Activated CD8-positive, alpha-beta T cell treated with anti-CD3 and anti-CD28 coated beads for 36 hours (primary cell): ENCODE measurements around the gene BRSK1. TPM values are rescaled to one million over a fixed set of nuclear protein-coding genes. Genes with fewer than 3 reads are reported as not detected.

ENCODE experiments used
- ATAC-seq: fragments of 200-7000 bp; cut with Tn5 transposase; one replicate; pipeline ENCODE4 v1.10.0; 2021; ENCODE audit warnings: mild to moderate bottlenecking, moderate library complexity
- CTCF ChIA-PET: fragments of 350-600 bp; sonication (Branson Sonifier 250); formaldehyde crosslinking; loops from one replicate; lab custom pipeline; 2021; ENCODE audit warnings: antibody characterized with exemption; lab: Charles Lee
- POLR2A ChIA-PET: fragments of 350-600 bp; sonication (Branson Sonifier 250); formaldehyde crosslinking; loops from one replicate; lab custom pipeline; 2021; ENCODE audit warnings: antibody characterized with exemption; lab: Charles Lee
- DNase-seq: peaks from one replicate; pipeline ENCODE4 v3.0.0-alpha.2; 2020
- H3K27ac Mint-ChIP-seq: one replicate; pipeline ENCODE4 v1.8.0; 2021; ENCODE audit warnings: mild to moderate bottlenecking, mixed read lengths
- H3K27me3 Mint-ChIP-seq: one replicate; pipeline ENCODE4 v1.8.0; 2021; ENCODE audit warnings: mixed read lengths
- H3K36me3 Mint-ChIP-seq: one replicate; pipeline ENCODE4 v1.8.0; 2021; ENCODE audit warnings: low read depth, mixed read lengths
- H3K4me1 Mint-ChIP-seq: one replicate; pipeline ENCODE4 v1.8.0; 2021; ENCODE audit warnings: low read depth, mixed read lengths
- H3K4me3 Mint-ChIP-seq: one replicate; pipeline ENCODE4 v1.8.0; 2021; ENCODE audit warnings: mild to moderate bottlenecking, moderate library complexity, mixed read lengths
- H3K9me3 Mint-ChIP-seq: one replicate; pipeline ENCODE4 v1.8.0; 2021; ENCODE audit warnings: mixed read lengths
- intact Hi-C: fragments of 100-400 bp; cut with micrococcal nuclease; formaldehyde crosslinking; loops from one replicate; pipeline ENCODE4 v1.10.0; 2022
- total RNA-seq, 2 experiments: library from RNA; stranded (reverse); gene quantifications; one replicate each; pipeline ENCODE4 v1.2.3, GENCODE V29; 2021
- TF ChIP-seq, protein P1 (sequence below): fragments of 200-600 bp; IDR thresholded peaks from one replicate; pipeline ENCODE4 v1.8.0; 2022; ENCODE audit warnings: antibody characterized with exemption, mild to moderate bottlenecking

BRSK1 gene
- total RNA-seq, 2 experiments from 2014 or later, result 5.1 to 5.8 TPM

DNA sequence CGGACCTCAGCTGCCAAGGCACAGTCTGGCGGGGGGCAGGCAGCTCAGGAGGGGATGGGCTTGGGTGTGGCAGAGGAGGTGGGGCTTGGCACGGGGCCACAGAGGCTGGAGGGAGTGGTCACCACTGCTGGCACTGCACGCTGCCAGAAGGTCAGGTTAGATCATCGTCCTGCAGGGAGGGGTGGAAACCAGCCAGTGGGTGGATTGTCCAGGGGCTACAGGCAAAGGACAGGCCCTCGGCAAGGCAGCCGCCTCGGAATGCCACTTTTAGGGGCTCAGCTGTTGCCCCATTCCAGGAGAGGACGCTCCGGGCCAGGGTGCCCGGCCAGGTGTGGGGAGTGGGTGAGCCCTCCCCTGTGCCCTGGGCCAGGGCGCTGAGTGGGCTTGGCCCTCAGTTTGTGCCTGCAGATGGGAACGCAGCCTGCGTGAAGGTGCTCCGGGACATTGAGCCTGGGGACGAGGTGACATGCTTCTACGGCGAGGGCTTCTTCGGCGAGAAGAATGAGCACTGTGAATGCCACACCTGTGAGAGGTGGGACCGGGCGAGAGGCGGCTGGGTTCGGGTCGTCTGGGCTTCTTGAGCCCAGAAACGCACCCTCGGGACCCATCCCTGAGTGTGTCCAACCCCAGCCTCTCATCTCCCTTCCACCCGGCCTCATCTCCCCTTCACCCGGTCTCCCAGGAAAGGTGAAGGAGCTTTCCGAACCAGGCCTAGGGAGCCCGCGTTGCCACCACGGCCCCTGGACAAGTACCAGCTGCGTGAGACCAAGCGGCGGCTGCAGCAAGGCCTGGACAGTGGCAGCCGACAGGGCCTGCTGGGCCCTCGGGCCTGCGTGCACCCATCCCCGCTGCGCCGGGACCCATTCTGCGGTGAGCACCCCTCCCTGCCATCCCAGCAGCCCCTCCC, 62.3 kb downstream of the BRSK1 start:
- peaks cover 21% of the 10 kb centered on the region for H3K36me3 Mint-ChIP-seq
- no peak overlapping the region for H3K27ac Mint-ChIP-seq
- H3K4me3 Mint-ChIP-seq, result no peak overlapping the region
- TF ChIP-seq, protein P1, sequence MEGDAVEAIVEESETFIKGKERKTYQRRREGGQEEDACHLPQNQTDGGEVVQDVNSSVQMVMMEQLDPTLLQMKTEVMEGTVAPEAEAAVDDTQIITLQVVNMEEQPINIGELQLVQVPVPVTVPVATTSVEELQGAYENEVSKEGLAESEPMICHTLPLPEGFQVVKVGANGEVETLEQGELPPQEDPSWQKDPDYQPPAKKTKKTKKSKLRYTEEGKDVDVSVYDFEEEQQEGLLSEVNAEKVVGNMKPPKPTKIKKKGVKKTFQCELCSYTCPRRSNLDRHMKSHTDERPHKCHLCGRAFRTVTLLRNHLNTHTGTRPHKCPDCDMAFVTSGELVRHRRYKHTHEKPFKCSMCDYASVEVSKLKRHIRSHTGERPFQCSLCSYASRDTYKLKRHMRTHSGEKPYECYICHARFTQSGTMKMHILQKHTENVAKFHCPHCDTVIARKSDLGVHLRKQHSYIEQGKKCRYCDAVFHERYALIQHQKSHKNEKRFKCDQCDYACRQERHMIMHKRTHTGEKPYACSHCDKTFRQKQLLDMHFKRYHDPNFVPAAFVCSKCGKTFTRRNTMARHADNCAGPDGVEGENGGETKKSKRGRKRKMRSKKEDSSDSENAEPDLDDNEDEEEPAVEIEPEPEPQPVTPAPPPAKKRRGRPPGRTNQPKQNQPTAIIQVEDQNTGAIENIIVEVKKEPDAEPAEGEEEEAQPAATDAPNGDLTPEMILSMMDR, result no peak
- CTCF ChIA-PET, result no interaction called here
- H3K9me3 Mint-ChIP-seq, result no peaks in the 10 kb centered on the region
- ATAC-seq (no peak), DNase-seq (no peak)
- POLR2A ChIA-PET, result interaction anchor here (1.2 kb wide), 1 partner anchor 38 kb away, joined by 3 read pairs; the partner anchor contains the start of gene TMEM238
- peaks cover 8% of the 10 kb centered on the region for H3K27me3 Mint-ChIP-seq
- H3K4me1 Mint-ChIP-seq, result peaks cover 5% of the 10 kb centered on the region
- intact Hi-C loops, result no loop called here

DNA sequence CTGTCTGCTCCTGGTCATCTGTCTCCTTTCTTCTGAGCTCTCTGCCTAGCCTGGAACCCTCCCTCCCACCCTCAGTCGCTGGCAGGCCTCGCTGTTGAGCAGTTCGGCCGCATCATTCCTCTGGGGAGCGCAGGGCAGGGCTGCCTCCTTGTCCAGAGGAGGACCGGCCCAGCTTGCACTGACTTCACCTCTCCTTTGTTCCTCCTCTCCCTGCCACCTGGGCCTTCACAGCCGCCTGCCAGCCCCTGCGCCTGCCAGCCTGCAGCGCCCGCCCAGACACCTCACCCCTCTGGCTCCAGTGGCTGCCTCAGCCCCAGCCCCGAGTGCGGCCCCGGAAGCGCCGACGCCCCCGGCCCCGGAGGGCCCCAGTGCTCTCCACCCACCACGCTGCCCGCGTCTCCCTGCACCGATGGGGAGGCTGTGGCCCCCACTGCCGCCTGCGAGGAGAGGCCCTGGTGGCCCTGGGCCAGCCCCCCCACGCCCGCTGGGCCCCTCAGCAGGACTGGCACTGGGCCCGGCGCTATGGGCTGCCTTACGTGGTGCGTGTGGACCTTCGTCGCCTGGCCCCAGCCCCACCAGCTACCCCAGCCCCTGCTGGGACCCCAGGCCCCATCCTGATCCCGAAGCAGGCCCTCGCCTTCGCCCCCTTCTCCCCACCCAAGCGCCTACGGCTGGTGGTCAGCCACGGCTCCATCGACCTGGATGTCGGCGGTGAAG, 63.1 kb downstream of the BRSK1 start:
- ATAC-seq, result no peak
- H3K4me3 Mint-ChIP-seq, result no peak overlapping the region
- no peak for DNase-seq
- no peaks in the 10 kb centered on the region for H3K4me1 Mint-ChIP-seq
- CTCF ChIA-PET, result no interaction called here
- H3K27ac Mint-ChIP-seq, result no peak overlapping the region
- TF ChIP-seq, protein P1, result no peak
- POLR2A ChIA-PET, result interaction anchor here (4.0 kb wide), 1 partner anchor 9 kb away, joined by 22 read pairs; the partner anchor contains the start of gene KMT5C
- H3K36me3 Mint-ChIP-seq, result peaks cover 16% of the 10 kb centered on the region
- intact Hi-C loops, result no loop called here
- no peaks in the 10 kb centered on the region for H3K9me3 Mint-ChIP-seq
- H3K27me3 Mint-ChIP-seq, result peaks cover 16% of the 10 kb centered on the region

DNA sequence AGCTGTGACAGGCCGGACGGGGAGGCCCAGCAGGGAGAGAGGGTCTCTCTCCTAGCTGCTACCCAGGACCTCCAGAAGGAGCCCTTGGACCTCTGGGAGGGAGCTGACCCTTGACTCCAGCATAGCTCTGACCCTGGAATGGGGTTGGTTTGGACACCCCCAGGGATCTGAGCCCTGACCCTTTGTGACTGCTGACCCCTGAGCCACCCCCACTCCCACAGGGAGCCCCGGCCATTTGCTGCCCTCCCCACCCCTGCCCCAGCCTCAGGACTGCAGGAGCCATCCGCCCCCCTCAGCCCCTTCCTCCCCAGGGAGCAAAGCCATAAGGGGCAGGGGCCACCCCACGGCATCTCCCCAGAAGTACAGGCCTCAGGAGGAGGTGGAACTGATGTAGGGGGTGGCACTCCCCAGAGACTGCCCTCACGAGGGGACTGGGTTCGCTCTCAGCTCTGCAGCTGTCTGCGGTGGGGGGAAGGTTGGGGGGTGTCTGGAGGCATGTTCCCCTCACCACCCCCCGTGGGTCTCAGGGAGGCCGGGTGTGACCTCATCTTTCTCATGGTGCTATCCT, 63.7 kb downstream of the BRSK1 start:
- CTCF ChIA-PET, result no interaction called here
- intact Hi-C loops, result no loop called here
- H3K4me3 Mint-ChIP-seq, result no peak overlapping the region
- POLR2A ChIA-PET, result interaction anchor here (1.1 to 4.0 kb wide), 3 partner anchors 9 to 60 kb away, joined by 3 to 22 read pairs (median 7); partner anchors contain the start of genes KMT5C and UBE2S
- H3K27ac Mint-ChIP-seq, result no peak overlapping the region
- H3K27me3 Mint-ChIP-seq, result peaks cover 23% of the 10 kb centered on the region
- H3K9me3 Mint-ChIP-seq, result no peaks in the 10 kb centered on the region
- peaks cover 16% of the 10 kb centered on the region for H3K36me3 Mint-ChIP-seq
- TF ChIP-seq, protein P1, result no peak
- DNase-seq (no peak), ATAC-seq (no peak)
- H3K4me1 Mint-ChIP-seq, result peaks cover 2% of the 10 kb centered on the region

DNA sequence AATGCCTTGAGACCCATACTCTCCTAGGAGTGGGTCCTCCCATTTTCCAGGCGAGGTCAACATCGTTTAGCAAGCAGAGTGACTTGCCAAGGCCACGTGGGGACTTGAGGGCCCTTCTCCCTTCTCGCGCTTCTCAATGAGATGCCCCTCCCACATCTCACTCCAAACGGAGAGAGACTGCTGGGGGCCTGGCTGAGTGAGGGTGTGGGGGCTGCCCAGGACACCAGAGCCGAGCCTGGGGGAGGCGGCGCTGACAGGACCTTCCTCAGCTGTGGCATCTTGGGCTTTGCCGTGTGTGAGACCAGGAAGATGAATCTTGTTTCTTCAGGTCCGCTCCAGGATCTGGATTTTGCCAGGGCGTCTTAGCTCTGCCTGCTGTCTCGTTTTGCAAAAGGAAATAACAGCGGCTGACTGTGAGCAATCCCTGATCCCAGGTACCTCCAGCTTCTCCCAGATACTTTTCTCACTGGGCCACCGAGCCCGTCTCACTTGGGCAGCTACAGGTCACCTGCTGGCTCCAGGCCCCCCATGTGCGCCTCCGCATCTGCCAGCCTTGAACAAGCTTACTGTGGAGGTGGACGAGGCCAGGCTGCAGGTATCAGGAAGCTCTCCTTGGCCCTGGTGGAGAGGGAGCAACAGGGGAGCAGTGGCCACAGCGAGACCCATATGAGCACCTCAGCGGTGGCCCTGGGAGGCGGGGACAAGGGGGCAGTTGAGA, 64.7 kb downstream of the BRSK1 start:
- DNase-seq, result no peak
- Mint-ChIP-seq H3K27ac (no peak overlapping the region), H3K9me3 (no peaks in the 10 kb centered on the region), H3K4me3 (no peak overlapping the region), H3K36me3 (peaks cover 13% of the 10 kb centered on the region), H3K27me3 (peaks cover 32% of the 10 kb centered on the region), H3K4me1 (peaks cover 11% of the 10 kb centered on the region)
- ChIA-PET CTCF (interaction anchor here (1.3 kb wide), 1 partner anchor 47 kb away, joined by 4 read pairs; no protein-coding TSS in a partner anchor), POLR2A (interaction anchor here (0.6 to 4.0 kb wide), 5 partner anchors 10 to 59 kb away, joined by 3 to 22 read pairs (median 4); partner anchors contain the start of genes KMT5C, TMEM238 and UBE2S)
- TF ChIP-seq, protein P1, result no peak
- intact Hi-C loops, result no loop called here
- no peak for ATAC-seq
